Keratinocyte (primary cell): Measurements from ENCODE around the gene PUM1. TPM values are rescaled to one million over a fixed set of nuclear protein-coding genes. Genes with fewer than 3 reads are reported as not detected.

Experiments
- DNase-seq: peaks from one replicate; pipeline ENCODE4 v3.0.0-alpha.2; 2011; ENCODE audit warnings: low read depth, missing footprints, low spot score
- FAIRE-seq: peaks from 2 replicates; lab custom pipeline; 2011; peaks lifted over from hg19 to GRCh38; lab: Jason Lieb, UNC
- H2AFZ ChIP-seq: 2 replicates; pipeline ENCODE4 v1.6.0; 2012; ENCODE audit warnings: low read length, control low read depth, inconsistent platforms; ENCODE audit not compliant: control insufficient read depth
- H3K27ac ChIP-seq: 2 replicates; pipeline ENCODE4 v1.5.1; 2011; ENCODE audit warnings: low read length; ENCODE audit not compliant: control insufficient read depth, insufficient read depth
- H3K27me3 ChIP-seq: 3 replicates; pipeline ENCODE4 v1.6.0; 2011; ENCODE audit warnings: low read length; ENCODE audit not compliant: control insufficient read depth, insufficient read depth; ENCODE audit errors: extremely low read depth
- H3K36me3 ChIP-seq, 2 experiments: 2 replicates in 1 of 2; 3 replicates in 1 of 2; pipeline ENCODE4 v1.5.1; 2011; ENCODE audit warnings: low read length in 2 of 2, mild to moderate bottlenecking in 1 of 2; ENCODE audit not compliant: control insufficient read depth in 2 of 2, insufficient read depth in 2 of 2; ENCODE audit errors: extremely low read depth in 1 of 2
- H3K4me1 ChIP-seq: 3 replicates; pipeline ENCODE4 v1.5.1; 2011; ENCODE audit warnings: low read length; ENCODE audit not compliant: control insufficient read depth, insufficient read depth; ENCODE audit errors: extremely low read depth
- H3K4me2 ChIP-seq: 3 replicates; pipeline ENCODE4 v1.6.0; 2011; ENCODE audit warnings: low read depth, low read length; ENCODE audit not compliant: control insufficient read depth, insufficient read depth; ENCODE audit errors: extremely low read depth
- H3K4me3 ChIP-seq, 3 experiments: fragments of 200-600 bp in 1 of 3; sonication (generic) in 1 of 3; 2 replicates in 2 of 3; 3 replicates in 1 of 3; pipeline ENCODE4 v1.5.1; 2011 to 2016; ENCODE audit warnings: low read length in 3 of 3, mild to moderate bottlenecking in 3 of 3, control low read depth in 2 of 3, inconsistent platforms in 1 of 3, low read depth in 1 of 3, mixed read lengths in 1 of 3, mixed run types in 1 of 3, moderate library complexity in 1 of 3; ENCODE audit not compliant: control insufficient read depth in 2 of 3, insufficient read depth in 2 of 3; ENCODE audit errors: extremely low read depth in 1 of 3
- H3K79me2 ChIP-seq: 2 replicates; pipeline ENCODE4 v1.6.0; 2012; ENCODE audit warnings: low read length; ENCODE audit not compliant: control insufficient read depth, insufficient read depth
- H3K9ac ChIP-seq: 3 replicates; pipeline ENCODE4 v1.6.0; 2011; ENCODE audit warnings: low read length; ENCODE audit not compliant: control insufficient read depth, insufficient read depth; ENCODE audit errors: extremely low read depth
- H3K9me1 ChIP-seq: 3 replicates; pipeline ENCODE4 v1.6.0; 2011; ENCODE audit warnings: low read length; ENCODE audit not compliant: control insufficient read depth, insufficient read depth; ENCODE audit errors: extremely low read depth
- H3K9me3 ChIP-seq: 2 replicates; pipeline ENCODE4 v1.5.1; 2012; ENCODE audit warnings: low read depth, low read length; ENCODE audit not compliant: control insufficient read depth
- H4K20me1 ChIP-seq: 3 replicates; pipeline ENCODE4 v1.6.0; 2011; ENCODE audit warnings: low read length; ENCODE audit not compliant: control insufficient read depth, insufficient read depth; ENCODE audit errors: extremely low read depth
- EZH2 ChIP-seq: IDR thresholded peaks from one replicate; pipeline ENCODE4 v1.6.1; 2012; ENCODE audit warnings: inconsistent platforms, mild to moderate bottlenecking, low read length, moderate library complexity
- dilution Hi-C: fragments of 300-500 bp; cut with MboI; formaldehyde crosslinking; loops from one replicate; pipeline ENCODE4 v1.7.0; 2020; ENCODE audit warnings: low sequenced_read_pairs; ENCODE audit not compliant: extremely low pct_ligation_motif_present
- polyA plus RNA-seq, 5 experiments: library from polyadenylated mRNA; depleted of rRNA in 3 of 5; stranded (reverse) in 3 of 5; stranded (forward) in 1 of 5; unstranded in 1 of 5; fragments of >200 nt; gene quantifications; 1 replicate in 1 of 5; 2 replicates in 3 of 5; 3 replicates in 1 of 5; pipeline versions ENCODE4 v1.2.1 to v1.2.3, GENCODE V29; 2011 to 2012; ENCODE audit warnings: missing spikeins in 2 of 5, low read depth in 1 of 5, low replicate concordance in 1 of 5
- TF ChIP-seq, protein P1 (sequence below), 3 experiments: IDR thresholded peaks in 1 of 3; conservative IDR thresholded peaks in 1 of 3; optimal IDR thresholded peaks in 1 of 3; 2 replicates in 2 of 3; 3 replicates in 1 of 3; pipeline versions ENCODE3 to v1.5.1; 2011; ENCODE audit warnings: low read length in 3 of 3, mild to moderate bottlenecking in 3 of 3, moderate library complexity in 2 of 3, control low read depth in 1 of 3, inconsistent platforms in 1 of 3; ENCODE audit not compliant: insufficient read depth in 2 of 3; ENCODE audit errors: extremely low read depth in 1 of 3

The PUM1 gene
- polyA plus RNA-seq, 1 donor (not counting 4 experiments of a cell fraction or from before 2014, with no cell fraction given): 68.6 TPM

DNA sequence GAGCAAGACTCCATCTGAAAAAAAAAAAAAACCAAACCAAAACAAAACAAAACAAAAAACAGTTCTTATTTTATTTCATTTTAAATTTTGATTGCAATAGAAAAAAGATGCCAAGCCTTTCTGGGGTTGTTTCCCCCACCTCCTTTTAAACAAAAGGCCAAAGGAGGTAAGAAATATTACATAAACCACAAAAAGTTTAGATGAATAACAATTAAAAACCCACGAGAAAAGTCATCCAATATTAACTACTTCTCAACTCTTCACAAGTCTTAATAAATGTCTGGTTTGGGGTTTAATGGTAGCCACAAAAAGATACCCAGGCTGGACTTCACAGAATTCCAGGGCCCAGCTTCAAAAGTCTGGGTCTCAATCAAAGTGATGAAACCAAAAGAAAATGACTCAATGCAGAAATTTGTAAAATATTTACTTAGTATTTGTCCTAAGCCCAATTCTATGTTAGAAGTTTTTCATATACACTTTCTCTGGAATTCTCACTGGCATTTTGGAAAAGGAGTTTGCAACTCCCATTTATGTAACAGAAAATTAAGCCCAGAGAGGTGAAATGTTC, 110.0 kb downstream of the PUM1 start:
- peaks cover 31 to 41% of the 10 kb centered on the region in 2 experiments for H3K36me3 ChIP-seq
- no peaks in the 10 kb centered on the region for H3K9me1 ChIP-seq
- H3K4me2 ChIP-seq: no peak overlapping the region
- no peak for FAIRE-seq
- no peak for DNase-seq
- no peak overlapping the region for H3K27ac ChIP-seq
- TF ChIP-seq, protein P1, sequence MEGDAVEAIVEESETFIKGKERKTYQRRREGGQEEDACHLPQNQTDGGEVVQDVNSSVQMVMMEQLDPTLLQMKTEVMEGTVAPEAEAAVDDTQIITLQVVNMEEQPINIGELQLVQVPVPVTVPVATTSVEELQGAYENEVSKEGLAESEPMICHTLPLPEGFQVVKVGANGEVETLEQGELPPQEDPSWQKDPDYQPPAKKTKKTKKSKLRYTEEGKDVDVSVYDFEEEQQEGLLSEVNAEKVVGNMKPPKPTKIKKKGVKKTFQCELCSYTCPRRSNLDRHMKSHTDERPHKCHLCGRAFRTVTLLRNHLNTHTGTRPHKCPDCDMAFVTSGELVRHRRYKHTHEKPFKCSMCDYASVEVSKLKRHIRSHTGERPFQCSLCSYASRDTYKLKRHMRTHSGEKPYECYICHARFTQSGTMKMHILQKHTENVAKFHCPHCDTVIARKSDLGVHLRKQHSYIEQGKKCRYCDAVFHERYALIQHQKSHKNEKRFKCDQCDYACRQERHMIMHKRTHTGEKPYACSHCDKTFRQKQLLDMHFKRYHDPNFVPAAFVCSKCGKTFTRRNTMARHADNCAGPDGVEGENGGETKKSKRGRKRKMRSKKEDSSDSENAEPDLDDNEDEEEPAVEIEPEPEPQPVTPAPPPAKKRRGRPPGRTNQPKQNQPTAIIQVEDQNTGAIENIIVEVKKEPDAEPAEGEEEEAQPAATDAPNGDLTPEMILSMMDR (optimal IDR thresholded peaks at IDR 0.05 in 1 of 3, IDR thresholded peaks at IDR 0.05 in 1 of 3, conservative IDR thresholded peaks at IDR 0.05 in 1 of 3; ENCODE audit: extremely low read depth in 1 of 3, insufficient read depth in 2 of 3, low read length in 3 of 3): no peak
- no peak for TF ChIP-seq EZH2
- H3K27me3 ChIP-seq: no peaks in the 10 kb centered on the region
- no peak overlapping the region for H3K4me3 ChIP-seq
- no peaks in the 10 kb centered on the region for H3K4me1 ChIP-seq
- H4K20me1 ChIP-seq: peaks cover 6% of the 10 kb centered on the region
- H3K79me2 ChIP-seq: peaks cover 46% of the 10 kb centered on the region
- no peak overlapping the region for H2AFZ ChIP-seq
- no peak overlapping the region for H3K9ac ChIP-seq
- dilution Hi-C loops: no loop called here
- no peaks in the 10 kb centered on the region for H3K9me3 ChIP-seq

DNA sequence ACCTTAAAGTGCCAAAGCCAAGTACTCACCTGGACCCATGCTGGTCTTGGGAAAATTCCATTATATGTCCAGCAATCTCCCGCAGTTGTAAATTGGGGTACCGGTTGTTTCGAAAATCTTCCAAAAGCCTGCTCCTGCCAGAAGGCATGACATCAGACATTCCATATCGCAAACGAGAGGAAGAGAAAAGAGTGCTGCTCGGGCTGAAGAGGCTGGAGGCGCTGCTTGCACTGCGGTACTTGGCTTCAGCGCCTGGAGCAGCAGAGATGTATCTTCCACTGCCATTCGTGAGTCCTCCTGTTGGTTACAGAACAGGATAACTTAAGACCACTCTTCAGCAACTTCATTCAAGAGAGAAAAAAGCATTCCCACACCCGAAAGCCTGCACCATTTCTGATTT, 111.8 kb downstream of the PUM1 start:
- H3K9ac ChIP-seq: no peak overlapping the region
- DNase-seq (no peak), FAIRE-seq (no peak)
- H3K4me1 ChIP-seq: no peaks in the 10 kb centered on the region
- H3K27ac ChIP-seq: no peak overlapping the region
- peaks cover 26 to 41% of the 10 kb centered on the region in 2 experiments for H3K36me3 ChIP-seq
- no peak overlapping the region for H3K4me3 ChIP-seq
- no peak overlapping the region for H3K4me2 ChIP-seq
- no peaks in the 10 kb centered on the region for H3K9me3 ChIP-seq
- peaks cover 32% of the 10 kb centered on the region for H3K79me2 ChIP-seq
- TF ChIP-seq, protein P1 (optimal IDR thresholded peaks at IDR 0.05 in 1 of 3, IDR thresholded peaks at IDR 0.05 in 1 of 3, conservative IDR thresholded peaks at IDR 0.05 in 1 of 3; ENCODE audit: extremely low read depth in 1 of 3, insufficient read depth in 2 of 3, low read length in 3 of 3): no peak
- TF ChIP-seq EZH2: no peak
- peaks cover 6% of the 10 kb centered on the region for H4K20me1 ChIP-seq
- no peak overlapping the region for H2AFZ ChIP-seq
- dilution Hi-C loops: no loop called here
- no peaks in the 10 kb centered on the region for H3K27me3 ChIP-seq
- no peaks in the 10 kb centered on the region for H3K9me1 ChIP-seq
